GM19328 (cell line): ENCODE results near the gene ILF3.

Experiments
- ATAC-seq: cut with Tn5 transposase; IDR thresholded peaks from one replicate; pipeline ENCODE4 v1.9.1; 2021; ENCODE audit warnings: mild to moderate bottlenecking, moderate library complexity; ENCODE audit not compliant: unreplicated experiment

ILF3 gene

DNA sequence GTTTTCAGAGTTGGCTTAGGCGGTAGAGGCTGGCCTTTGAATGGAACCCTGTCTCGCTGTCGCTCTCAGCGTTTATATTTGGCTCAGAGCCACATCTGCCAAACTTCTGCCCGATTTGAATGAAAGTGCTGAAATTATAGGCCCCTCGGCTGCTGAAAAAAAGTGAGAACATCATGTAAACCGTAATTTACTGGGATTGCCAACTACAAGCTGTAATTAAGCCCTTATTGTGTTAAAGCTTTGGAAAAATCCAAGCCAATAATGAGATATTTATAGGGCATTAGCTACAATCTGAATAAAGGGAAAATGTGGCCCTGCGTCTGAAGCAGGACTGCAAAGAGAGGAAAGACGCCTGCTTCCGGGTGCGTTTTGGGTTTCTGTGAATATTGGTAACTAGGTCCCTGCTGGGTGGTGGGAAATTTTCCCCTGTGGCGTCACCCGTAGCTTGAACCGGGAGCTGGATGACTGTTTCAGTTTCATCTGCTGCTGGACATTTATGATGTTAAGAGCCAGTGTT lies 73.6 kb downstream of the ILF3 start:
- ATAC-seq: no peak

DNA sequence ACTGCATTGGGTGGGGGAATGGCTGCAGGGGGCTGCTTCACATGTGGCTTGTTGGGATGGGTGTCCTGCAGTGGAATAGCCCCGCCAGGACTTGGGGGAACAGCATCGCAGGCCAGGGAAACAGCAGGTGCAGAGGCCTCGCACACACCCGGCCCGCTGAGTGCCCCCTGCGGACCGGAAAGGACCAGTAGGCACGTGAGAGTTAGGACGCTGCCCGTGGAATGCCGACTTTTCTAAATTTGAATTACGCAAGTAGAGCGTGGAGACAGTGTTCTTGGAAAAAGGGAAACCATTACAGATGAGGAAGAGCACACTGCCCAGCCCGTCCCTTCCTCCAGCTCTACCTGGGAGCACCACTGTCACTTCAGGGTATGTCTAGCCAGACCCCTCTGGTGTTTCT lies 75.3 kb downstream of the ILF3 start:
- no peak for ATAC-seq

GRCh38 chr19:10730932-10731331 lies 76.8 kb downstream of the ILF3 start:
- ATAC-seq: no peak

- ATAC-seq: no peak
Observed at GRCh38 chr19:10735741-10736140, 81.6 kb downstream of the ILF3 start.

- ATAC-seq: no peak
Observed at GRCh38 chr19:10736189-10736588, 82.0 kb downstream of the ILF3 start.

GRCh38 chr19:10736916-10737551 lies 82.9 kb downstream of the ILF3 start:
- ATAC-seq: no peak

- ATAC-seq: no peak
Observed at GRCh38 chr19:10737722-10738121, 83.6 kb downstream of the ILF3 start.

DNA sequence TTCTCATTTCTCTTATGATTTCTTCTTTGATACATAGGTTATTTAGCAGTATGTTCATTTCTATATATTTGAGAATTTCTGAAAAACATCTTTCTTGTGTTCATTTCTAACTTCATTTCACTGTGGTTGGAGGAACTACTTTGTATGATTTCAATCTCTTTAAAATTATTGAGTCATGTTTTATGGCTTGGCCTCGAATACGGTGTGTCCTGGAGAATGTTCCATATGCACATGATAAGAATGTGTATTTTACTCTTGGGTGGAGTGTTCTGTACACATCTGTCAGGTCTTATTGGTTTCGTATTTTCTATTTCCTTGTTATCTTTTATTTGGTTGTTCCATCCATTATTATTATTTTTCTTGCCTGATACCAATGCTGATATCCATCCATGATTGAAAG lies 86.7 kb downstream of the ILF3 start:
- ATAC-seq: no peak
